ENCODE results near the gene CEBPA.

DNA sequence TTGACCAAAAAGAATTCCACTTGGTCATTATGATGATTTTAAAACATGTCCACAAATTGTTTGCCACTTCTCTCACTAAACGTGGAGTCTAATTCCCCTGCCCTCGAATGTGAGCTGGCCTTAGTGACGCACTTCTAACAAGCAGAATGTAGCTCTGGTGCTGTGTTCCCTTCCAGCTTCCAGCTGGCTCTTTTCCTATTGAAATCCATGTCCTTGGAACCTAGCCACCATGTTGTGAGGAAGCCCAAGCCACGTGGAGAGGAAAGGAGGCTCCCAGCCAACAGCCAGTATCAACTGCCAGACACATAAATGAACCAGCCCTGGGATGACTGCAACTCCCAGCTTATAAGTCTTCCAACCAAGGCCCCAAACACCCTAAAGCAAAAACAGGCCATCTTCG, 23.6 kb upstream of the CEBPA start:
- TF ChIP-seq, protein P1, sequence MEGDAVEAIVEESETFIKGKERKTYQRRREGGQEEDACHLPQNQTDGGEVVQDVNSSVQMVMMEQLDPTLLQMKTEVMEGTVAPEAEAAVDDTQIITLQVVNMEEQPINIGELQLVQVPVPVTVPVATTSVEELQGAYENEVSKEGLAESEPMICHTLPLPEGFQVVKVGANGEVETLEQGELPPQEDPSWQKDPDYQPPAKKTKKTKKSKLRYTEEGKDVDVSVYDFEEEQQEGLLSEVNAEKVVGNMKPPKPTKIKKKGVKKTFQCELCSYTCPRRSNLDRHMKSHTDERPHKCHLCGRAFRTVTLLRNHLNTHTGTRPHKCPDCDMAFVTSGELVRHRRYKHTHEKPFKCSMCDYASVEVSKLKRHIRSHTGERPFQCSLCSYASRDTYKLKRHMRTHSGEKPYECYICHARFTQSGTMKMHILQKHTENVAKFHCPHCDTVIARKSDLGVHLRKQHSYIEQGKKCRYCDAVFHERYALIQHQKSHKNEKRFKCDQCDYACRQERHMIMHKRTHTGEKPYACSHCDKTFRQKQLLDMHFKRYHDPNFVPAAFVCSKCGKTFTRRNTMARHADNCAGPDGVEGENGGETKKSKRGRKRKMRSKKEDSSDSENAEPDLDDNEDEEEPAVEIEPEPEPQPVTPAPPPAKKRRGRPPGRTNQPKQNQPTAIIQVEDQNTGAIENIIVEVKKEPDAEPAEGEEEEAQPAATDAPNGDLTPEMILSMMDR (conservative IDR thresholded peaks at IDR 0.05 in 1 of 2, IDR thresholded peaks at IDR 0.05 in 1 of 2; ENCODE audit: low read depth in 1 of 2, low read length in 2 of 2): no peak
- TF ChIP-seq EZH2 (IDR thresholded peaks at IDR 0.05; ENCODE audit: low read length, missing control alignments): no peak

All from fibroblast of lung (primary cell).